ENCODE measurements around the gene HDAC4.
A peak's percentile ranks its signal among the peaks of the same experiment; 100 is the strongest.

Gene HDAC4

GRCh38 chr2:239204136-239204875, 196.5 kb downstream of the HDAC4 start:
- intact Hi-C loops (cut with DNase I), result no loop called here
- peak in 4 of 42 donors; percentile 5 to 28 (median 14) for DNase-seq

DNA sequence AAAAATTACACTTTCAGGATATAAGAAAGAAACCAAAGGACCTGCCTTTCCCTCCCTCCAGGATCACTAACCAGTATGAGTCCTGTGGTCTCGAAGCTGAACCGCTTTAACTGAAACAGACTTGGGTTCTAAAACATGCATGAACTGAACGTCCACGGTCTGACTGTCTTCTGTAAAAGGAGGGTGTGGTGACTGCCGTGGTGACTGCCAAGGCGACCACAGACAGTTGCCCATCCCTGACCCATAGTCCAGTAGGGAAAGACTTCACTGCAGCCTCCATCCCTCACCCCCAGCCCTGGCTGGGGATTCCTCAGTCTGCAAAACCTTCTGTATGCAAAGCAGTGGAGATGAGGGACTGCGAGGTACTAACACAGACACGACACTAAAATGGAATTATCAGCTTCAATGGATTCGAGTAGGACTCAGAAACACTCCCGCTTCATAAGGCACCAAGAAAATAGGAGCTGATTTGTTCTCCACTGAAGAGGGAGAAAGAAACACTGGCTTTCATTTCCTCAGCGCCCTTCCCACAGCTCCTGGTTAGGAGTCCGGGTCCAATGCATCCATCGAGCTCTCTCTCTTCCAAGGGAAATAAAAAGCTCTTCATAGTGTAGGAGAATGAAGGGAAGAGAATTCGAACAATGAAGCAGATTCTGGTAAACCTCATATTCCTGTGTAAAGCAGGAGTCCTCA, 197.2 kb downstream of the HDAC4 start:
- DNase-seq, result peak in 5 of 42 donors; percentile 8 to 27 (median 18)
- intact Hi-C loops (cut with DNase I), result no loop called here

- peak in 3 of 42 donors; percentile 4 to 28 (median 25) for DNase-seq
- intact Hi-C loops (cut with DNase I), result no loop called here
These were observed 198.0 kb downstream of the HDAC4 start for GRCh38 chr2:239202836-239203235.

GRCh38 chr2:239202343-239202742, 198.5 kb downstream of the HDAC4 start:
- intact Hi-C loops (cut with DNase I), result no loop called here
- DNase-seq, result peak in 2 of 42 donors; percentile 12 to 24

GRCh38 chr2:239201884-239202283, 198.9 kb downstream of the HDAC4 start:
- peak in 3 of 42 donors; percentile 3 to 27 (median 17) for DNase-seq
- intact Hi-C loops (cut with DNase I), result no loop called here

DNA sequence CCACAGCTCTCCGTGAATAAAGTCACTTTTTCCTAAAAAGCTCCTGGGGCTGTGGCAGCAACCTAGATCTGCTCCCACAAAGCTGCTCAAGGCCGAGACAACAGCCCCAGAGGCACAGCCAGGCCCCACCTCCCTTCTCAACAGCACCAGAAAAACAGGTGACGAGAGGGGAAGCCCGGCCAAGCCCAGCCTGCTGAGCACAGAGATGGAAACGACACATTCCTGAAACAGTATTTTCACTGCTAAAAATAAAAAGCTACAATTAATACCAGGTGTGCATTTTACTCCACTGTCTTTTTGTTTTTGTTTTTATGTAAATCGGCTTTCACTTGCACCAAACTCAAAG, 199.3 kb downstream of the HDAC4 start:
- intact Hi-C loops (cut with DNase I), result no loop called here
- DNase-seq, result peak in 9 of 42 donors; percentile 39 to 71 (median 45)

DNA sequence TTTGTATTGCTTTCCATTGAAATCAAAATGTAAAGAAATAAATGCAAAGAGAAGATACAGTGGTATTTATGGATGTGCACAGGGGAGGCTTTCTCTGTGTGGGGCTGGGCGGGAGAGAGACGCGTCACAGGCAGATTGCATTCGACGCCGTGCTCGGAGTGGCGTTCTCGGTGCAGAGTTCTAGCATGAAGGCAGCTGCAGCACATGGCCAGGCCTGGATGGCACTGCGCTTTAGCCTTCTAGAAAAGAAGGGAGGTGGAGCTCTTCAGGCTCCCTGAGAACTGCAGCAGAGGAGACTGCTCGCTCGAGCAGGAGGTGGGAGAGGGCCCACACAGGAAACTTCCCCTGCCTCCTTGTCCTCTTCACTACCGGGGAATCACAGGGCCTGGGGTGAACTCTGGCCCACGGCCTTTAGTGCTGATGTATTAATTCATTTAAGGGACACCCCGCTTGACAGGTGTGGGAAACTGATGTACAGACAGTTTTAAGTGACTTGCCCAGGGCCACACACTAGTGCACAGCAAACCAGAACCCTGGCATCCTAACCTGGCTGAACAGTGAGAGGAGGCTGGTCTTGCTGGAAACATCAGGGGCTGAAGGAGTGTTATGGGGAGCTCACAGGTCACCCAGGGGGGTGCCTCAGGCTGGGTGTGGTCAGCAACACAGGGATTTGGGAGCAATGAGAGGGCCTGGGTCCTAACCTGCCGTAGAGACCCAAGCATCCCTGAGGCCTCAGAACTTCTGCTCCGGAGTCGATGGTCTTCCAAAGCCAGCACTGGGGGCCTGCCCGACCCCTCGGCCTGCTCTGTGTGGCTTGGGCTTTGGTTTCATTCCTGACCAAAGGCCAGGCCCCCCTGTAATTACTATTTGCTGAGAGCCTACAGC, 199.9 kb downstream of the HDAC4 start:
- intact Hi-C loops (cut with DNase I), result no loop called here
- peak in 3 of 42 donors; percentile 14 to 31 (median 18) for DNase-seq

DNA sequence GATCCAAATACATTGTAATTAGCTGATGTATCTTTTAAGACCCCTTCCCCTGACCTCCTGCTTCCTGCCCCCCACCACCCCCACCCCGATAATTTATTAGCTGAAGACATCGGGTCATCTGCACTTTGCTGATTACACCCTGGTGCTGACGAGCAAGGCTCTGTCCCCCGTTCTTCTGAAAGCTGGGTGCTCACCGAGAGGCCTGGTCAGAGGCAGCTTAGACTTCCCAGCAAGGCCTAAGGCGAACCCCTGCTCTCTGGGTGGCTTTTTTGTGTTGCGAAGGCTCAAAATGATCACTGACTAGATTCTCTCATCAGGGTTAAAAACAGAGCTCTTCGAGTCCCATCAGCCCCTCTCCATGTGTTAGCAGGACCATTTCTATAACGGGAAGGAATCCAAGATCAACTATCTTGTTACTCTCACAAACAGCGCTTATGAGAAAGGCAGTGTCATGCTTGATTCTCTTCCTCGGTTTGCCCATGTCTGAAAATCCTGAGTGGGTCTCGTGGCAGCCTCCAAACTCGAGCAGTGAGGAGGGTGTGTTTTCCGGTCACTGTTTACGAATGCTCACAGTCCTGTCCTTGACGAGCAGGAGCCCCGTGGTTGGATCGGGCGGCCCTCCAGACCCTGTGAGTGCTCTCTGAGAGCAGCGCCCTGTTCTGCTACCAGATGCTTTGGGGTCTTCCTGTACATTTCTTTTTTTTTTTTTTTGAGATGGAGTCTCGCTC, 201.6 kb downstream of the HDAC4 start:
- DNase-seq, result peak in 17 of 42 donors; percentile 8 to 84 (median 55)
- intact Hi-C loops (cut with DNase I), result no loop called here

- intact Hi-C loops (cut with DNase I), result no loop called here
- DNase-seq, result peak in 7 of 42 donors; percentile 3 to 28 (median 15)
These were observed 202.6 kb downstream of the HDAC4 start for GRCh38 chr2:239198221-239198620.

DNA sequence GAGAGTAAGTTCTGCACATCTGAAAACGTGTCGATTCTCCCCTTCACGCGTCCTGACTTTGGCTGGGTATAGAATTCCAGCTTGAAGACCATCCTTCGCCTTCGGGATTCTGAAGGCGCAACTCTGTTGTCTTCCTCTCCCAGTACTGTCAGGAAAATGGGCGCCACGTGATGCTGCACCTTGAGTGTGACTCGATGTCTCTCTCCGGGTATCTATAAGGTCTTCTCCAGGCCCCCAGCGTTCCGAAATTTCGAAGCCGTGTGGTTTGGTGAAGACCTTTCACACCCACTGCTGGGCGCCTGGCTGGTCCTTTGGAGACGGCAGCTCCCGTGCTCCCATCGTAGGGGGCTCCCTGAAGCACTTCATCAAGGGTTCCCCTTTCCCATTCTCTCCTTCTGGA, 203.7 kb downstream of the HDAC4 start:
- intact Hi-C loops (cut with DNase I), result no loop called here
- peak in 7 of 42 donors; percentile 7 to 38 (median 11) for DNase-seq

- intact Hi-C loops (cut with DNase I), result no loop called here
These were observed 204.3 kb downstream of the HDAC4 start for GRCh38 chr2:239196474-239197021.

GRCh38 chr2:239195992-239196391, 204.8 kb downstream of the HDAC4 start:
- intact Hi-C loops (cut with DNase I), result no loop called here
- peak in 4 of 42 donors; percentile 6 to 15 (median 12) for DNase-seq

More at GRCh38 chr2:239196474-239197021, 204.3 kb downstream of the HDAC4 start:
- DNase-seq, result peak in 12 of 42 donors; percentile 5 to 46 (median 16)

DNA sequence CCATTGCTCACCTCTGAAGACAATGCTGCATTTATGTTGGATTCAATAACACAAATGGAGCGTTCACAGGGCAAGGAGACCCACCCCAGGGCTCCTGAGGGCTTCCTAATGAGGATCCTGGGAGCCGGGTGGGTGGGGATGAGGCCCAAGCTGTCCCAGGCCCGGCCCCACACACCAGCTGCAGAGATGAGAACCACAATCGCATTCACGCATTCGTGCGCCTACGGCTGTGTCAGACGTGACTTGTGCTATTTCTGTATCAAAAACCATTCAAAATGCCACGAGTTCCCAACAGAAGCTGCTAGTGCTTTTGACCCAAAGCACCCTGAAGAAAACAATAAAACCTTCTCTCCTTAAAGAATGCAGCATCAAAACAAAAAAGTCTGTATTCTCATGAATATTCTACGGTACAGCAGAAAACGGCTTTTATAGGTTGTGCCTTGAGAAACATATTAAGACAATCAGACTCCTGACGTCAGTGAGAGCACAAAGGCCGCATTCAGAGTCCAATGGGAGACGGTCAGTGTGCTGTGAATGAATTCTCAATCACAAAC, 205.4 kb downstream of the HDAC4 start:
- intact Hi-C loops (cut with DNase I), result no loop called here
- DNase-seq, result peak in 41 of 42 donors; percentile 52 to 90 (median 73)

GRCh38 chr2:239194731-239195317, 206.0 kb downstream of the HDAC4 start:
- intact Hi-C loops (cut with DNase I), result no loop called here
- peak in 27 of 42 donors; percentile 20 to 72 (median 52) for DNase-seq

DNA sequence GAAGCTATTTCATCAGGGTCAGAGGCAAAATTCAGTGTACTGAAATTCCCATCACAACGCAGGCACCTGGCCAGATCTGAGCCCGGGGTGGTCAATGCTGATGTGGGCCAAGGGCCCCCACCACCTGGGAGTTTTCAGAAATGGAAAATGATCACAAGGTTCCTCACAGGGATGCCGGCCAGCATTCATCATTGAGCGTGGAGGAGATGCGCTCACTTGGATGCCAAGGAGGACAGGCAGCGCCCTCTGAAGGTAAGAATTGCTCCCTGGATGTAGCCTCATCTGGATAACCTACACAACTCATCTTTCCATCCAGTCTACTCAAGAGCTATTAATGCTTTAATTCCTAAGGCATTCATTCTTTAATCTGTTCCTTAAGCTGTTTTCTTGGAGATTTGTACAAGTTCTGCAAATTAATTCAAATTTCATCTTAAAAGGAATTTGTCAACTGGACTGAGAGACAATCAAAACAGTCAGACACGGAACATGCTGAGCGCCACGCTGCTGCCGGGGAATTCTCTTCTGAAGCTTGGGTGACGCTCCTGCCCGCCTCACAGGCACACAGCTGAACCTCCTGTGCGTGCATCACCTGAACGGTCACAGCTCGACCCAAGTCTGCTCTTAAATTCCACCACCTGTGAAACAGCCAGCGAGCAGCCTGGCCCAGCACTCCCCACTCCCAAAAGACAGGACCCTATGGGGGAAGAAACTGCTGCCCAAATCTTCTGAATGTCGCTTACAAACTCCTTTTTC, 206.7 kb downstream of the HDAC4 start:
- intact Hi-C loops (cut with DNase I), result no loop called here

GRCh38 chr2:239193401-239193811, 207.4 kb downstream of the HDAC4 start:
- intact Hi-C loops (cut with DNase I), result no loop called here
- peak in 38 of 42 donors; percentile 31 to 87 (median 67) for DNase-seq

More for the DNA sequence above, 206.7 kb downstream of the HDAC4 start:
- peak in 40 of 42 donors; percentile 35 to 93 (median 73) for DNase-seq

DNA sequence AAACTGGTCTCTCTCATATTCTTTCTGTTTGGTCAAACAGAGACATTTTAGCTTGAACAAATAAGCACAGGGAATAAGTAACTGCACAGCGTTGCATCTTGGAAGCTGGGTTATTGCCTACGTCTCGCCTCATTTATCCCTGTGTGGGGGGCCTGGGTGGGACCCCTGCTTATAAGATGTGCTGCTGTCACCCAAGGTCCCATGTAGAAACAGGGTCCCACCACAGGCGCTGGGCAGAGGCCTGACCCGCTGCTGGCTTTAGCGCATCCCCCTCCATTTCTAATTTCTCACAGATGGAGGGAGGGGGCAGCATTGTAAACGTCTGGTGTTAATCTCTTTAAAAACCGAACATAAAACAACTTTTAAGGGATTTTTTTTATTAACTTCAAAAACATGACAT, 207.8 kb downstream of the HDAC4 start:
- intact Hi-C loops (cut with DNase I), result no loop called here
- DNase-seq, result peak in 12 of 42 donors; percentile 2 to 32 (median 12)

Data from head of caudate nucleus (tissue), 42 donors.